Measurements from ENCODE around the gene TNNI2.

Gene TNNI2

DNA sequence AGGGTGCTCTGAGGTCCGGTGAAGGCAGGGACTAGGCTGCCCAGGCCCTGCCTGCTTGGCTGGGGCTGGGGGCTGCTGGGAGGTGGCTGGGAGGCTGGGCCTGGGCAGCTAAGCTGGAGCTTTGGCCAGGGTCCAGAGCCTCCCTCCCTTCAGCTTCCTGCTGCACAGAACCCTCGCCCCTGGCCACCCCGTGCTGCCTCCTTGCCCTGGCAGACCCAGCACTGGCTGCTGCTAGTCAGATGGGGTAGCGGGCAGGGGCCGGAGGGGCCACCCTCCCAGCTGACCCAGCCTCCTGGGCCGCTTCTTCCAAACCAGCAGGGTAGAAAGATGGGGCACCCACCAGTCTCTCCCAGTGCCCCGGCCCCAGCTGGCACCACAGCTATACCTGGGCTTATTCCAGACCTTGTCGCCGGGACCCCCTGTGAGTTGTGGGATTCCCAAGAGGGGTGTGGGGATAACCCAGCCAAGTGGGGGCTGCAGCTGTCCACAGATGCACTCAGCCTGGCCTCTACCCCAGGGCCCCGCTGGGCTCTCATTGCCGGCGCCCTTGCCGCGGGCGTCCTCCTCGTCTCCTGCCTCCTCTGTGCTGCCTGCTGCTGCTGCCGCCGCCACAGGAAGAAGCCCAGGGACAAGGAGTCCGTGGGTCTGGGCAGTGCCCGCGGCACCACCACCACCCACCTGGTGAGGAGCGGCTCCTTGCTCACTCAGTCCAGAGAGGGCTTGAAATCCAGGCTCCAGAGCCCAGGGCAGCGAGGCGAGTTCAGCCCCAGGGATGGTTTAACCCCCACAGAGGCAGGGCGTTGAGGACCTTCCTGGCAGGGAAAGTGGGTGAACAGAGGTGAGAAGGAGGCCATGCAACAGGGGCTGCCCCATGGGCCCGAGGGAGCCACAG is 3.8 kb upstream of the TNNI2 start, which contains the start of gene SYT8:
Gene SYT8 (plus strand): TSS at position 212 of the 892 bp plus-strand sequence. CDS start 116 bp downstream, at position 328.
- DNase-seq = no peak

- DNase-seq = no peak
These were observed 3.1 kb upstream of the TNNI2 start for GRCh38 chr11:1835671-1836010.

- no peak for DNase-seq
These were observed 2.5 kb upstream of the TNNI2 start for GRCh38 chr11:1836011-1836945.

DNA sequence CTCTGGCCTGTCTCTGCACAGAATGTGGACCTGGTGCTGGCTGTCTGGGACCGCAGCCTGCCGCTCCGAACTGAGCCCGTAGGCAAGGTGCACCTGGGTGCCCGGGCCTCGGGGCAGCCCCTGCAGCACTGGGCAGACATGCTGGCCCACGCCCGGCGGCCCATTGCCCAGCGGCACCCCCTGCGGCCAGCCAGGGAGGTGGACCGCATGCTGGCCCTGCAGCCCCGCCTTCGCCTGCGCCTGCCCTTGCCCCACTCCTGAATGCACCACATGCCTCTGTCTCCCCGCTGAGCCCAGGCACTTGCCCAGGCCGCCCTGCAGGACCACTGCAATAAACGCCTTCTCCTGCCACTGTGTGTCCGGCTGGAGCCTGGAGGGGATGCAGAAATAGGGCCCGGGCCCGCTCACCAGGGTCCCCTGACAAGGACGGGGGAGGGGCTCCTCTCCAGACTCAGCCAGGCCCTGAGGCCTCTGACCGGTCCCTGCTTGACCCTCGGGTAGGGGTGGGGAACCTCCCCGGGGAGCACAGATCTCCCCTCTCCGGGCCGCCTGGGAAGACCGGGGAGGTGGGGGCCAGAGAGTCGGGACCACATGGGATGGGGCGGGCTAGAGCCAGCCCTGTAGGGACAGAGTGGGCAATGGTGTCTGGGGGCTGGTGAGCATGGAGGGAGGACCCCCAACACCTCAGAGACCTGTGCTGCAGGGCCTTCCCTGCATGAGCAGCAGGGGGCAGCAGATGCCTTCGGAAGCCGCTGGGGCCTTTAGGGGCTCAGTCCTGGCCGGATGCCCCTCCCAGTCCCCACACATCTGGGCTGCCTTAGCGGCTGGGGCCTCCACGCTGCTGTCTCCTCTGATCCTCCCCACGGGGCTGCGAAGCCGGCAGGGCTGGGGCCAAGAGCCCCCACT is 1.4 kb upstream of the TNNI2 start:
- no peak for DNase-seq

- no peak for DNase-seq
These were observed 730 bp upstream of the TNNI2 start for GRCh38 chr11:1838077-1838425.

DNA sequence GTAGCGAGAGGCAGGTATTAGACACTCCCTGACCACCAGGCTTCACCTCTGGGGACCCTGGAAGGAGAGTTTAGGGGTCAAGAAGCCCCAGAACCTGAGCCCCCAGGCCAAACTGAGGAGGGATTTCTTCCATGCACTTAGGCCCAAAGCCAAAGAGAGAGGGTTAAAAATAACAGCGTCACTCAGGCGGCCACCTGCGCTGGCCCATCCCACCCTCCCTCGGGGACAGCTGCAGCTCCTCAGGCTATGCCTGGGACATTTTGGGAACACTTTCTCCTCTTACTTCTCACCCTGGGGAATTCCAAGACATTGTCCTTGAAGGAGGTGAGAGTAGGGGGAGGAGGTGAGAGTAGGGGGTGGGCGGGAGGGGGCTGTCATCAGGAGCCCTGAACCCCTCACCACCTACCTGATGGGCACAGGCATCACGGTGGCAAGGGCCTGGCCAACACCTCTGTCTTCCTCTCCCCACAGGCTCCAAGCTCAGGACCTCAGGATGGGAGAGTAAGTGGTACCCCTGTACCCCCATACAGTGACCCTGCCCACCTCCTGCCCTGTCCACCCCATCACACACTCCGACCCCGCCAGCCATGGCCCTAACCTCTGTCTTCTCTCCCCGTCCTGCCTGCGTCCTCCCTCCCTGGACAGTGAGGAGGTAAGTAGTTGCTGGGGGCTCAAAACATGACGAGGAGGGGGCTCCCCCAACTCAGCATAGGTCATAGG is 583 bp downstream of the TNNI2 start:
- DNase-seq = no peak

- no peak for DNase-seq
These were observed 1.4 kb downstream of the TNNI2 start for GRCh38 chr11:1839924-1840779.

DNA sequence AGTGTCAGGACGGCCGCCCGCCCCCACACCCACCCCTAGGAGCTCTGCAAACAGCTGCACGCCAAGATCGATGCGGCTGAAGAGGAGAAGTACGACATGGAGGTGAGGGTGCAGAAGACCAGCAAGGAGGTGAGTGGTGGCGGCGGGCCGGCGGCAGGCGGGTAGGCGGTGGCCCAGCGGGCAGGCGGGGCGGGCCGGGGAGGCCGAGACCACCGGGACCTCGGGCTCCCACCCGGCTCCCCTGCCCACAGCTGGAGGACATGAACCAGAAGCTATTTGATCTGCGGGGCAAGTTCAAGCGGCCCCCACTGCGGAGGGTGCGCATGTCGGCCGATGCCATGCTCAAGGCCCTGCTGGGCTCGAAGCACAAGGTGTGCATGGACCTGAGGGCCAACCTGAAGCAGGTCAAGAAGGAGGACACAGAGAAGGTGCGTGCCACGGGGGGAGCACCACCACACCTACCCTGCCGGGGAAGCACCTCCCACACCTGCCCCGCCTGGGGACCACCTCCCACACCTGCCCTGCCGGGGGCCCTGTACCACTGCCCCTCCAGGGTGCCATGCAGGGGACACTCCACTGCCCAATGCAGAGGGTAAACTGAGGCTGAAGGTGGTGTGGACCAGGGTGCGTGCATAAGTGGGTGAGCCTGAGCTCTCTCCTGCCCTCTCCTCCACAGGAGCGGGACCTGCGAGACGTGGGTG is 2.1 kb downstream of the TNNI2 start:
- no peak for DNase-seq

DNA sequence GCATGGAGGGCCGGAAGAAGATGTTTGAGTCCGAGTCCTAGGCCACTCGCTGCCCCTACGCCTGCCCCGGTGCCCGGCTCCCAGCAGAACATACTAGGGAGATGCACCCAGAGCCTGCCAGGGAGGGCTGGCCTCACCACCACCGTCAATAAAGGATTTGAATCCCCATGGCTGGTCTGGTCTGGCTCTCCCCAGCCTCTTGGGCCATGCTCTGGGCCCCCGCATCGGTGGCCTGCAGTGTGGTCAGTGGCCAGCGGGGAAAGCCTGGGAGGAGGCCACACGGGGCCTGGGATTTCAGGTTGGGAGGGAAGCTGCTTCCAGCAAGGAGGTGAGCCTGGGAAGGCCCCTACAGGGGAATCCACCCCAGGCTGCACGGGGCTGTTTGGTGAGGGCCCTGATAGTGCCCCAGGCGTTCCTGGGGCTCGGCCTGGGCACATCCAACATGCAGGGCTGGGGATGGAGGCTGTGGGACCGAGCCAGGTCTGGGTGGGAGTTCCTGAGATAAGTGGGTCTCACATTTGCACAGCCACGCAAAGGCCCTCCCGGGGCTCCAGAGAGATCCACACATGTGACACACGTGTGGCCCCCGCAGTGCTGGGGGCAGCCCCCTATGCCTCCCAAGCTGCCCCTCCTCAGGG is 2.8 kb downstream of the TNNI2 start:
- no peak for DNase-seq

DNA sequence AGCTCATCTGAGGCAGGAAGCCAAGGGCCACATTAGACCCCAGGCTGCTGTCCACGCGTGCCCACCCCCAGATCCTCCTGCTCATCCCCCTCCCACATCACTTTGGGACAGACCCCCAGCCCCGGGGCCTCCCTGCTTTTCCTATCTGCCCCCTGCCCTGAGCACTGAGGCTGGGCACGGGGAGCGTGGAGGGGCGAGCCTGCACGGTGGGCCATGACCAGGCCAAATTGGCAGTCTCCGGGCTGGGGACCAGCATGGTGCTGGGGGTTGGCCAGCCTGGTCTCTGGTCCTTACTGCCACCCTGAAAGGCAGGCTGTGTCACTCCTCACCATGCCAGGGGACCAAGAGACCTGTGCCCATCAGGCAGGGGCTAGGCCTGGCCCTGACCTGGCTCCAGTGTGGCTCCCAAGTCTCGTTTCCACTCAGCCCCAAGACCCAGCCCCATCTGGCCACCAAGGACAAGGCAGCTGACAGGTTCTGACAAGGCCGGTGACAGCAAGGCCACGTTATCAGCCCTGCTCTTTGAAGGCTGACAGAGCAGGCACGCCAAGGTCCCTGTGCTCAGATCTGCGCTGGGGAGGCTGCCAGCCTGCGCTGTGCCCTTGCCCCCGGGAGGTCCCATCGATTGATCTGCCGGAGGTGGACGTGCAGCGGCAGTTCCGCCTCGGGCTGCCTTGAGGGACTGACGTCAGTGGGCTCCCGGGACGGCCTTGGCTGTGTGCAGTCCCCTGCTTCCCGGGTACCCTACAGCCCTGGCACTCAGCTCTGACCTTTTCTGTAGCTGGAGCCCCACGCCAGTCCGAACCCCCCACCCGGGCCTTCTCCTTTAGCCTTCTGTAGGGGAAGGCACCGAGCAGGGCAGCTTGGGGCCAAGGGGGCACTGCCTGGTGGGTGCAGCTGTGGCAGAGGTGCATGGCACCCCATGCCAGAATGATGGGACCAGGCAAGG is 3.6 kb downstream of the TNNI2 start:
- DNase-seq = no peak

GRCh38 chr11:1843098-1843473 is 4.3 kb downstream of the TNNI2 start:
- no peak for DNase-seq

GRCh38 chr11:1843796-1844195 is 5.0 kb downstream of the TNNI2 start:
- no peak for DNase-seq

DNA sequence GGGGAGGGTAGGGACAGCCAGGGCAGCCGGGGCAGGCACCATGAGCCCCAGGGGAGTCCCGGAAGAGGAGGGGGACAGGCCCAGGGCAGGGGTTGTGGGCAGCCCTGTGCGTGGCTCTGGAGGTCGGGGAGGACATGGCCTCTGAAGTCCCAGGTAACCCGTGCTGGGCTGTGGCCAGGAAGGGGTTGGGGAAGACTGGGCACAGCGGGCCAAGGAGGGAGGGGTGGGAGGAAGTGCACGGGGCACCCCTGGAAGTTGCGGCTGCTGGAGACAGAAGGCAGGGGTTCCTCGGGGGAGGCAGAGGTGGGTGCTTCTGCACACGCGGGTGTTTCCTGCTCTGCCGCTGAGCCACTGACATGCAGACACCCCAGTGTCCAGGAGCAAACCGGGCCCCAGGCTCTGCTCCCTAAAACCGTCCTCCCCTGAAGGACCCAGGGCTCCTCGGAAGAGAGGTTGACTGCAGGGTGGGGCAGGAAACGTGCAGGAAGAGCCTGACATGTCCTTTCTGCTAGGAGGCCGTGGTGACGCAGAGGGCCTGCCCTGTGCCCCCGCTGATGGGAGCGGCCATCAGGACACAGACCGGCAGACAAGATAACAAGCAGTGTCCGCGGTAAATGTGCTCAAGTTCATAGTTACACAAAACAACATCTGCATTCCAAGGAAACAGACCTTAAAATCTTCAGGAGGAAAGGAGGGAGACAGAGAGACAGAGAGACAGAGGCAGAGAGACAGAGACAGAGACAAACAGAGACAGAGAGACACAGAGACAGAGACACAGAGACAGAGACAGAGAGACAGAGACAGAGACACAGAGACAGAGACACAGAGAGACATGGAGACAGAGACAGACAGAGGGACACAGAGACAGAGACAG is 5.7 kb downstream of the TNNI2 start:
- no peak for DNase-seq

- DNase-seq = no peak
These were observed 6.3 kb downstream of the TNNI2 start for GRCh38 chr11:1845095-1845429.

- DNase-seq = no peak
These were observed 7.0 kb downstream of the TNNI2 start for GRCh38 chr11:1845561-1846452.

DNA sequence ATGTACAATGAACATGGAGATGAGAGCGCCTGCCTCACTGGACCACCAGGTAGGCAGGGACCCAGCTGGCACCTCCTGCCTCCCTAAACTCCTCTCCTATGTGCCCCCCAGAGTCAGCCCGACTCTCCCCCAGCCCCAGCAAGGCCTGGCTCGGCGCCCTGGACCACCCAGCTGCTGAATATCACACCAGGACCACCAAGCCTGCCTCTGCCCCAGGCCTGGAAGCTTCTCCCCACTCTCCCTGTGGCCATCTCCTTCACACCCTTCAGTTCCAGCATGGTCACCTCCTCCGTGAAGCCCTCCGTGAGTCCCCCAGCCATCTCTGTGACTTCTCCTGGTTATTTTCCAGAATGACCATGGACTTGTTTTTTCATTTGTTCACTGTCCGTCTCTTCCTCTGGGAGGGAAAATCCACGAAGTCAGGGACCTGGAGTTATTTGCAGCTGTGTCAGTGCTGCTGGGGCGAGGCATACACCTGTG is 7.7 kb downstream of the TNNI2 start:
- DNase-seq = no peak

Measured in GOT3 (cell line).